ENCODE results near the gene CCDC63.
"Not testable (repeated sequence)": the region's sequence is repeated elsewhere in the genome, so short reads cannot be mapped to it uniquely, and the experiment has no call there.

CCDC63 gene

GRCh38 chr12:110844551-110845338 lies 2.0 kb upstream of the CCDC63 start:
- no peak for DNase-seq

- DNase-seq: no peak
These were observed 1.5 kb upstream of the CCDC63 start for GRCh38 chr12:110845339-110845682.

- no peak for DNase-seq
These were observed 1.6 kb downstream of the CCDC63 start for GRCh38 chr12:110848314-110848923.

GRCh38 chr12:110849221-110849620 lies 2.4 kb downstream of the CCDC63 start:
- DNase-seq: no peak

GRCh38 chr12:110849748-110850403 lies 3.1 kb downstream of the CCDC63 start:
- no peak for DNase-seq

- DNase-seq: no peak
These were observed 4.0 kb downstream of the CCDC63 start for GRCh38 chr12:110850762-110851161.

- DNase-seq: no peak
These were observed 7.0 kb downstream of the CCDC63 start for GRCh38 chr12:110853836-110854235.

GRCh38 chr12:110856542-110856941 lies 9.8 kb downstream of the CCDC63 start:
- DNase-seq: no peak

- no peak for DNase-seq
These were observed 10.7 kb downstream of the CCDC63 start for GRCh38 chr12:110857528-110857927.

- DNase-seq: not testable (repeated sequence)
These were observed 11.2 kb downstream of the CCDC63 start for GRCh38 chr12:110857954-110858353.

GRCh38 chr12:110858848-110859247 lies 12.1 kb downstream of the CCDC63 start:
- no peak for DNase-seq

GRCh38 chr12:110860833-110861296 lies 14.1 kb downstream of the CCDC63 start:
- DNase-seq: no peak

- DNase-seq: no peak
These were observed 14.9 kb downstream of the CCDC63 start for GRCh38 chr12:110861729-110862128.

GRCh38 chr12:110862329-110862728 lies 15.5 kb downstream of the CCDC63 start:
- DNase-seq: no peak

GRCh38 chr12:110863161-110863560 lies 16.4 kb downstream of the CCDC63 start:
- no peak for DNase-seq

GRCh38 chr12:110865521-110865920 lies 18.7 kb downstream of the CCDC63 start:
- no peak for DNase-seq

- no peak for DNase-seq
These were observed 22.2 kb downstream of the CCDC63 start for GRCh38 chr12:110869026-110869425.

GRCh38 chr12:110869803-110870202 lies 23.0 kb downstream of the CCDC63 start:
- no peak for DNase-seq

- DNase-seq: no peak
These were observed 25.3 kb downstream of the CCDC63 start for GRCh38 chr12:110872100-110872499.

GRCh38 chr12:110874351-110874750 lies 27.6 kb downstream of the CCDC63 start:
- DNase-seq: no peak

GRCh38 chr12:110874781-110875180 lies 28.0 kb downstream of the CCDC63 start:
- no peak for DNase-seq

GRCh38 chr12:110880651-110881050 lies 33.9 kb downstream of the CCDC63 start:
- no peak for DNase-seq

- DNase-seq: no peak
These were observed 36.5 kb downstream of the CCDC63 start for GRCh38 chr12:110883251-110883650.

Data from CD4-positive, alpha-beta T cell treated with Interleukin-12 subunit alpha and Interleukin-12 subunit beta, for 1 hour (primary cell).